Stomach smooth muscle (tissue), 2 donors: Measurements from ENCODE around the gene CFH.

Experiments
- H3K27ac ChIP-seq: one replicate; pipeline ENCODE4 v1.7.0; 2013; ENCODE audit warnings: mild to moderate bottlenecking, low read length, inconsistent platforms
- H3K27me3 ChIP-seq, 2 donors: one replicate each; pipeline ENCODE4 v1.7.0; 2013; ENCODE audit warnings: low read length in 2 of 2; ENCODE audit not compliant: insufficient read depth in 2 of 2, control insufficient read depth in 1 of 2
- H3K36me3 ChIP-seq, 2 donors: one replicate each; pipeline ENCODE4 v1.7.0; 2013; ENCODE audit warnings: low read length in 2 of 2; ENCODE audit not compliant: control insufficient read depth in 2 of 2, insufficient read depth in 2 of 2
- H3K4me1 ChIP-seq: one replicate; pipeline ENCODE4 v1.7.0; 2013; ENCODE audit warnings: low read length; ENCODE audit not compliant: control insufficient read depth, insufficient read depth
- H3K4me3 ChIP-seq, 2 donors: one replicate each; pipeline ENCODE4 v1.7.0; 2013; ENCODE audit warnings: low read length in 2 of 2
- H3K9ac ChIP-seq, 2 donors: one replicate each; pipeline ENCODE4 v1.7.0; 2013; ENCODE audit warnings: low read length in 2 of 2, mild to moderate bottlenecking in 1 of 2
- H3K9me3 ChIP-seq, 2 donors: one replicate each; pipeline ENCODE4 v1.7.0; 2013; ENCODE audit warnings: low read length in 2 of 2; ENCODE audit not compliant: control insufficient read depth in 2 of 2
- donor health status: healthy.
- donor health status: Pancreatic carcinoma.

CFH gene

GRCh38 chr1:196651637-196652215 is at the start of gene CFH:
TSS of gene CFH (plus strand) at chr1:196652043. CDS start at chr1:196652118, 75 bp downstream.
- H3K36me3 ChIP-seq: no peaks in the 10 kb centered on the region
- no peaks in the 10 kb centered on the region for H3K27me3 ChIP-seq
- no peaks in the 10 kb centered on the region for H3K9me3 ChIP-seq
- no peaks in the 10 kb centered on the region for H3K4me1 ChIP-seq
- peak within 1 kb of the TSS in 1 of 2 donors; percentile 1 for H3K4me3 ChIP-seq
- peak within 1 kb of the TSS in 1 of 2 donors; percentile 32 for H3K9ac ChIP-seq
- no peak within 1 kb of the TSS for H3K27ac ChIP-seq

GRCh38 chr1:196603651-196604050 is 48.2 kb upstream of the CFH start:
- H3K27me3 ChIP-seq: no peaks in the 10 kb centered on the region
- H3K4me1 ChIP-seq: peaks cover 4% of the 10 kb centered on the region
- H3K9ac ChIP-seq: no peak overlapping the region
- no peak overlapping the region for H3K4me3 ChIP-seq
- H3K36me3 ChIP-seq: no peaks in the 10 kb centered on the region
- H3K27ac ChIP-seq: no peak overlapping the region
- H3K9me3 ChIP-seq: no peaks in the 10 kb centered on the region

GRCh38 chr1:196607981-196608380 is 43.9 kb upstream of the CFH start:
- Histone ChIP-seq H3K27me3 (no peaks in the 10 kb centered on the region), H3K36me3 (no peaks in the 10 kb centered on the region), H3K9me3 (no peaks in the 10 kb centered on the region), H3K27ac (peak overlapping the region; percentile 53), H3K9ac (peak overlapping the region; percentile 67 to 72), H3K4me3 (peak overlapping the region; percentile 56 to 78), H3K4me1 (peaks cover 4% of the 10 kb centered on the region)

- Histone ChIP-seq H3K9me3 (no peaks in the 10 kb centered on the region), H3K4me1 (peaks cover 4% of the 10 kb centered on the region), H3K4me3 (peak within 1 kb of the TSS; percentile 56 to 78), H3K9ac (peak within 1 kb of the TSS; percentile 67 to 72), H3K27me3 (no peaks in the 10 kb centered on the region), H3K27ac (peak within 1 kb of the TSS; percentile 53), H3K36me3 (no peaks in the 10 kb centered on the region)
These were observed 43.2 kb upstream of the CFH start, which contains the start of gene KCNT2 for GRCh38 chr1:196608390-196609369. TSS of gene KCNT2 (minus strand) at chr1:196608440. CDS start at chr1:196608309, 131 bp downstream.

GRCh38 chr1:196609370-196609737 is 42.5 kb upstream of the CFH start:
- Histone ChIP-seq H3K27ac (peak overlapping the region; percentile 53), H3K4me1 (peaks cover 4% of the 10 kb centered on the region), H3K36me3 (no peaks in the 10 kb centered on the region), H3K9ac (peak overlapping the region; percentile 37 to 67), H3K4me3 (peak overlapping the region; percentile 56 to 78), H3K27me3 (no peaks in the 10 kb centered on the region), H3K9me3 (no peaks in the 10 kb centered on the region)

GRCh38 chr1:196611873-196612272 is 40.0 kb upstream of the CFH start:
- H3K9me3 ChIP-seq: no peaks in the 10 kb centered on the region
- peaks cover 4% of the 10 kb centered on the region for H3K4me1 ChIP-seq
- H3K36me3 ChIP-seq: no peaks in the 10 kb centered on the region
- no peak overlapping the region for H3K4me3 ChIP-seq
- no peaks in the 10 kb centered on the region for H3K27me3 ChIP-seq
- no peak overlapping the region for H3K9ac ChIP-seq
- no peak overlapping the region for H3K27ac ChIP-seq

- H3K27me3 ChIP-seq: no peaks in the 10 kb centered on the region
These were observed 32.1 kb upstream of the CFH start for GRCh38 chr1:196619721-196620120.

GRCh38 chr1:196623079-196623478 is 28.8 kb upstream of the CFH start:
- Histone ChIP-seq H3K4me3 (no peak overlapping the region), H3K36me3 (no peaks in the 10 kb centered on the region), H3K27me3 (no peaks in the 10 kb centered on the region), H3K9me3 (no peaks in the 10 kb centered on the region), H3K4me1 (no peaks in the 10 kb centered on the region), H3K27ac (no peak overlapping the region), H3K9ac (no peak overlapping the region)

More at GRCh38 chr1:196619721-196620120, 32.1 kb upstream of the CFH start:
- H3K4me3 ChIP-seq: no peak overlapping the region
- no peak overlapping the region for H3K9ac ChIP-seq
- H3K27ac ChIP-seq: no peak overlapping the region
- no peaks in the 10 kb centered on the region for H3K36me3 ChIP-seq
- no peaks in the 10 kb centered on the region for H3K9me3 ChIP-seq
- H3K4me1 ChIP-seq: no peaks in the 10 kb centered on the region

GRCh38 chr1:196628838-196629237 is 23.0 kb upstream of the CFH start:
- no peaks in the 10 kb centered on the region for H3K4me1 ChIP-seq
- peaks cover 0 to 3% of the 10 kb centered on the region in 2 donors for H3K9me3 ChIP-seq
- no peak overlapping the region for H3K27ac ChIP-seq
- H3K27me3 ChIP-seq: no peaks in the 10 kb centered on the region
- no peak overlapping the region for H3K4me3 ChIP-seq
- no peak overlapping the region for H3K9ac ChIP-seq
- H3K36me3 ChIP-seq: no peaks in the 10 kb centered on the region

GRCh38 chr1:196637606-196638005 is 14.2 kb upstream of the CFH start:
- no peaks in the 10 kb centered on the region for H3K27me3 ChIP-seq
- H3K9me3 ChIP-seq: no peaks in the 10 kb centered on the region
- H3K36me3 ChIP-seq: no peaks in the 10 kb centered on the region
- H3K4me1 ChIP-seq: no peaks in the 10 kb centered on the region
- no peak overlapping the region for H3K27ac ChIP-seq
- H3K4me3 ChIP-seq: no peak overlapping the region
- H3K9ac ChIP-seq: no peak overlapping the region
